Neuronal stem cell (in vitro differentiated cells): ENCODE measurements around the gene UCHL5.
"Not testable (repeated sequence)": the region's sequence is repeated elsewhere in the genome, so short reads cannot be mapped to it uniquely, and the experiment has no call there.

Source experiments
- DNase-seq: peaks from one replicate; pipeline ENCODE4 v3.0.0-alpha.2; 2013; ENCODE audit warnings: low spot score
- H2AFZ ChIP-seq: one replicate; pipeline ENCODE4 v1.6.1; 2013; ENCODE audit warnings: mild to moderate bottlenecking, low read length, inconsistent platforms
- H2AK5ac ChIP-seq: 2 replicates; pipeline ENCODE4 v1.6.1; 2013; ENCODE audit warnings: low read depth, mild to moderate bottlenecking, inconsistent platforms, low read length, moderate library complexity, mixed read lengths
- H2BK120ac ChIP-seq: 2 replicates; pipeline ENCODE4 v1.6.1; 2013; ENCODE audit warnings: low read depth, mild to moderate bottlenecking, inconsistent platforms, low read length, moderate library complexity, mixed read lengths
- H2BK12ac ChIP-seq: one replicate; pipeline ENCODE4 v1.6.1; 2013; ENCODE audit warnings: low read length, inconsistent platforms
- H2BK15ac ChIP-seq: 2 replicates; pipeline ENCODE4 v1.6.1; 2013; ENCODE audit warnings: mild to moderate bottlenecking, low read length, inconsistent platforms, mixed read lengths
- H2BK5ac ChIP-seq: one replicate; pipeline ENCODE4 v1.6.1; 2013; ENCODE audit warnings: inconsistent platforms, mild to moderate bottlenecking, low read length, moderate library complexity
- H3K14ac ChIP-seq: one replicate; pipeline ENCODE4 v1.6.1; 2013; ENCODE audit warnings: low read length, inconsistent platforms
- H3K18ac ChIP-seq: 2 replicates; pipeline ENCODE4 v1.6.1; 2013; ENCODE audit warnings: low read length, inconsistent platforms
- H3K23ac ChIP-seq: 2 replicates; pipeline ENCODE4 v1.6.1; 2013; ENCODE audit warnings: low read depth, mild to moderate bottlenecking, mixed read lengths, low read length, inconsistent platforms; ENCODE audit not compliant: poor library complexity
- H3K27ac ChIP-seq: replicated peaks from 3 replicates; pipeline ENCODE4 v1.5.1; 2013; ENCODE audit warnings: low read length, inconsistent platforms
- H3K27me3 ChIP-seq, 3 experiments: 2 replicates each; pipeline ENCODE4 v1.6.1; 2013; ENCODE audit warnings: low read length in 3 of 3, mild to moderate bottlenecking in 2 of 3, inconsistent platforms in 1 of 3, low read depth in 1 of 3, mixed read lengths in 1 of 3, moderate library complexity in 1 of 3; ENCODE audit not compliant: control insufficient read depth in 3 of 3, insufficient read depth in 3 of 3
- H3K36me3 ChIP-seq, 2 donors: replicated peaks in 1 of 2; 2 replicates each; pipeline ENCODE4 v1.6.1; 2013; ENCODE audit warnings: low read length in 2 of 2; ENCODE audit not compliant: control insufficient read depth in 2 of 2, insufficient read depth in 2 of 2
- H3K4ac ChIP-seq: 2 replicates; pipeline ENCODE4 v1.6.1; 2013; ENCODE audit warnings: inconsistent platforms, mild to moderate bottlenecking, low read length, moderate library complexity
- H3K4me1 ChIP-seq, 2 donors: 1 replicate in 1 of 2; 2 replicates in 1 of 2; pipeline ENCODE4 v1.6.1; 2013; ENCODE audit warnings: low read length in 2 of 2, low read depth in 1 of 2; ENCODE audit not compliant: control insufficient read depth in 2 of 2, insufficient read depth in 1 of 2
- H3K4me2 ChIP-seq: one replicate; pipeline ENCODE4 v1.6.1; 2013; ENCODE audit warnings: mild to moderate bottlenecking, low read length, inconsistent platforms; ENCODE audit not compliant: insufficient read depth, poor library complexity, severe bottlenecking
- H3K4me3 ChIP-seq, 2 donors: 2 replicates each; pipeline ENCODE4 v1.5.1; 2013; ENCODE audit warnings: low read length in 2 of 2, mild to moderate bottlenecking in 2 of 2, inconsistent platforms in 1 of 2, moderate library complexity in 1 of 2
- H3K79me1 ChIP-seq: one replicate; pipeline ENCODE4 v1.6.1; 2013; ENCODE audit warnings: low read depth, mild to moderate bottlenecking, inconsistent platforms, low read length, moderate library complexity
- H3K9ac ChIP-seq: one replicate; pipeline ENCODE4 v1.6.1; 2013; ENCODE audit warnings: mild to moderate bottlenecking, low read depth, low read length, inconsistent platforms; ENCODE audit not compliant: poor library complexity
- H3K9me3 ChIP-seq, 2 donors: replicated peaks in 1 of 2; 2 replicates each; pipeline versions ENCODE3 to v1.6.1; 2013; ENCODE audit warnings: low read length in 2 of 2, mild to moderate bottlenecking in 2 of 2, inconsistent platforms in 1 of 2, low read depth in 1 of 2, mixed read lengths in 1 of 2, moderate library complexity in 1 of 2; ENCODE audit not compliant: control insufficient read depth in 2 of 2, insufficient read depth in 1 of 2
- H4K8ac ChIP-seq: one replicate; pipeline ENCODE4 v1.6.1; 2013; ENCODE audit warnings: low read depth, mild to moderate bottlenecking, inconsistent platforms, low read length, moderate library complexity
- H4K91ac ChIP-seq: one replicate; pipeline ENCODE4 v1.6.1; 2013; ENCODE audit warnings: low read length, low read depth, mild to moderate bottlenecking, inconsistent platforms; ENCODE audit not compliant: poor library complexity
- WGBS, 2 donors: extraction: QIAGEN DNeasy Blood & Tissue Kit; methylation state at CpG; one replicate each; pipeline ENCODE4 v1.1.7; 2013; ENCODE audit warnings: missing lambda C conversion rate in 2 of 2, mixed read lengths in 1 of 2; ENCODE audit not compliant: insufficient read length in 2 of 2, insufficient replicate concordance in 1 of 2; ENCODE audit errors: extremely low coverage in 2 of 2; 5-methylcytosine and 5-hydroxymethylcytosine counted together

Gene UCHL5

GRCh38 chr1:192980856-192981255 is 78.3 kb downstream of the UCHL5 start:
- H3K27ac ChIP-seq: no peak overlapping the region

GRCh38 chr1:192980334-192980733 is 78.8 kb downstream of the UCHL5 start:
- H2BK12ac ChIP-seq, H2AK5ac ChIP-seq, H2BK5ac ChIP-seq, H3K14ac ChIP-seq, H2BK120ac ChIP-seq, H2BK15ac ChIP-seq, H3K27ac ChIP-seq, DNase-seq, H2AFZ ChIP-seq, H3K79me1 ChIP-seq, H4K8ac ChIP-seq, H3K9ac ChIP-seq, H3K36me3 ChIP-seq, H4K91ac ChIP-seq, H3K9me3 ChIP-seq, H3K23ac ChIP-seq, H3K4me2 ChIP-seq, H3K4ac ChIP-seq, H3K4me3 ChIP-seq, H3K4me1 ChIP-seq, H3K18ac ChIP-seq, H3K27me3 ChIP-seq: not testable (repeated sequence)
- WGBS, 2 donors: no CpG with 5 or more reads among the region's 4 CpGs

More at GRCh38 chr1:192980856-192981255, 78.3 kb downstream of the UCHL5 start:
- no peaks in the 10 kb centered on the region for H3K79me1 ChIP-seq
- no peak overlapping the region for H2AK5ac ChIP-seq
- H3K23ac ChIP-seq: no peak overlapping the region
- no peak overlapping the region for H2BK15ac ChIP-seq
- H3K18ac ChIP-seq: no peak overlapping the region
- no peak overlapping the region for H2BK120ac ChIP-seq
- H4K8ac ChIP-seq: no peak overlapping the region
- H2BK5ac ChIP-seq: no peak overlapping the region
- no peak overlapping the region for H3K4me3 ChIP-seq
- WGBS, 2 donors: no CpG with 5 or more reads among the region's 1 CpG
- H3K4me2 ChIP-seq: no peak overlapping the region
- no peaks in the 10 kb centered on the region for H3K9me3 ChIP-seq
- H3K4ac ChIP-seq: no peak overlapping the region
- no peak overlapping the region for H2BK12ac ChIP-seq
- H3K9ac ChIP-seq: no peak overlapping the region
- H3K36me3 ChIP-seq: no peaks in the 10 kb centered on the region
- H3K4me1 ChIP-seq: peaks cover 0 to 2% of the 10 kb centered on the region in 2 donors
- DNase-seq: no peak
- H3K14ac ChIP-seq: no peak overlapping the region
- no peak overlapping the region for H2AFZ ChIP-seq
- no peak overlapping the region for H4K91ac ChIP-seq
- no peaks in the 10 kb centered on the region for H3K27me3 ChIP-seq

- no peak overlapping the region for H3K4me2 ChIP-seq
- no peaks in the 10 kb centered on the region for H3K9me3 ChIP-seq
- WGBS, 2 donors: no CpG with 5 or more reads among the region's 13 CpGs
- H4K8ac ChIP-seq: no peak overlapping the region
- H3K27me3 ChIP-seq: no peaks in the 10 kb centered on the region
- peaks cover 0 to 2% of the 10 kb centered on the region in 2 donors for H3K4me1 ChIP-seq
- H3K36me3 ChIP-seq: no peaks in the 10 kb centered on the region
- H3K4ac ChIP-seq: no peak overlapping the region
- H2AFZ ChIP-seq: no peak overlapping the region
- no peak overlapping the region for H2BK15ac ChIP-seq
- no peak overlapping the region for H3K9ac ChIP-seq
- no peak overlapping the region for H3K18ac ChIP-seq
- no peak overlapping the region for H3K4me3 ChIP-seq
- H3K27ac ChIP-seq: no peak overlapping the region
- H2AK5ac ChIP-seq: no peak overlapping the region
- no peak overlapping the region for H2BK5ac ChIP-seq
- DNase-seq: no peak
- H2BK12ac ChIP-seq: no peak overlapping the region
- no peaks in the 10 kb centered on the region for H3K79me1 ChIP-seq
- no peak overlapping the region for H4K91ac ChIP-seq
- no peak overlapping the region for H2BK120ac ChIP-seq
- no peak overlapping the region for H3K14ac ChIP-seq
- no peak overlapping the region for H3K23ac ChIP-seq
Observed at GRCh38 chr1:192979542-192979941, 79.6 kb downstream of the UCHL5 start.

- Histone ChIP-seq H3K4me3 (no peak overlapping the region), H3K4me1 (peaks cover 0 to 2% of the 10 kb centered on the region in 2 donors), H3K18ac (no peak overlapping the region), H4K91ac (no peak overlapping the region), H3K4ac (no peak overlapping the region), H3K23ac (no peak overlapping the region), H3K27ac (no peak overlapping the region), H3K4me2 (no peak overlapping the region), H4K8ac (no peak overlapping the region), H2AK5ac (no peak overlapping the region), H2AFZ (no peak overlapping the region), H2BK120ac (no peak overlapping the region), H3K9me3 (no peaks in the 10 kb centered on the region), H3K27me3 (no peaks in the 10 kb centered on the region), H3K36me3 (no peaks in the 10 kb centered on the region), H2BK15ac (no peak overlapping the region), H3K9ac (no peak overlapping the region), H2BK12ac (no peak overlapping the region), H2BK5ac (no peak overlapping the region), H3K14ac (no peak overlapping the region), H3K79me1 (no peaks in the 10 kb centered on the region)
- no CpG with 5 or more reads among the region's 8 CpGs for WGBS, 2 donors
- DNase-seq: no peak
Observed at GRCh38 chr1:192978195-192978710, 80.9 kb downstream of the UCHL5 start.
